Keratinocyte (primary cell): ENCODE results near the gene POLR1C. TPM values are rescaled to one million over a fixed set of nuclear protein-coding genes. Genes with fewer than 3 reads are reported as not detected.
A peak's percentile ranks its signal among the peaks of the same experiment; 100 is the strongest.

Experiments
- DNase-seq: peaks from one replicate; pipeline ENCODE4 v3.0.0-alpha.2; 2011; ENCODE audit warnings: low read depth, missing footprints, low spot score
- FAIRE-seq: peaks from 2 replicates; lab custom pipeline; 2011; peaks lifted over from hg19 to GRCh38; lab: Jason Lieb, UNC
- H2AFZ ChIP-seq: 2 replicates; pipeline ENCODE4 v1.6.0; 2012; ENCODE audit warnings: low read length, control low read depth, inconsistent platforms; ENCODE audit not compliant: control insufficient read depth
- H3K27ac ChIP-seq: 2 replicates; pipeline ENCODE4 v1.5.1; 2011; ENCODE audit warnings: low read length; ENCODE audit not compliant: control insufficient read depth, insufficient read depth
- H3K27me3 ChIP-seq: 3 replicates; pipeline ENCODE4 v1.6.0; 2011; ENCODE audit warnings: low read length; ENCODE audit not compliant: control insufficient read depth, insufficient read depth; ENCODE audit errors: extremely low read depth
- H3K36me3 ChIP-seq, 2 experiments: 2 replicates in 1 of 2; 3 replicates in 1 of 2; pipeline ENCODE4 v1.5.1; 2011; ENCODE audit warnings: low read length in 2 of 2, mild to moderate bottlenecking in 1 of 2; ENCODE audit not compliant: control insufficient read depth in 2 of 2, insufficient read depth in 2 of 2; ENCODE audit errors: extremely low read depth in 1 of 2
- H3K4me1 ChIP-seq: 3 replicates; pipeline ENCODE4 v1.5.1; 2011; ENCODE audit warnings: low read length; ENCODE audit not compliant: control insufficient read depth, insufficient read depth; ENCODE audit errors: extremely low read depth
- H3K4me2 ChIP-seq: 3 replicates; pipeline ENCODE4 v1.6.0; 2011; ENCODE audit warnings: low read depth, low read length; ENCODE audit not compliant: control insufficient read depth, insufficient read depth; ENCODE audit errors: extremely low read depth
- H3K4me3 ChIP-seq, 3 experiments: fragments of 200-600 bp in 1 of 3; sonication (generic) in 1 of 3; 2 replicates in 2 of 3; 3 replicates in 1 of 3; pipeline ENCODE4 v1.5.1; 2011 to 2016; ENCODE audit warnings: low read length in 3 of 3, mild to moderate bottlenecking in 3 of 3, control low read depth in 2 of 3, inconsistent platforms in 1 of 3, low read depth in 1 of 3, mixed read lengths in 1 of 3, mixed run types in 1 of 3, moderate library complexity in 1 of 3; ENCODE audit not compliant: control insufficient read depth in 2 of 3, insufficient read depth in 2 of 3; ENCODE audit errors: extremely low read depth in 1 of 3
- H3K79me2 ChIP-seq: 2 replicates; pipeline ENCODE4 v1.6.0; 2012; ENCODE audit warnings: low read length; ENCODE audit not compliant: control insufficient read depth, insufficient read depth
- H3K9ac ChIP-seq: 3 replicates; pipeline ENCODE4 v1.6.0; 2011; ENCODE audit warnings: low read length; ENCODE audit not compliant: control insufficient read depth, insufficient read depth; ENCODE audit errors: extremely low read depth
- H3K9me1 ChIP-seq: 3 replicates; pipeline ENCODE4 v1.6.0; 2011; ENCODE audit warnings: low read length; ENCODE audit not compliant: control insufficient read depth, insufficient read depth; ENCODE audit errors: extremely low read depth
- H3K9me3 ChIP-seq: 2 replicates; pipeline ENCODE4 v1.5.1; 2012; ENCODE audit warnings: low read depth, low read length; ENCODE audit not compliant: control insufficient read depth
- H4K20me1 ChIP-seq: 3 replicates; pipeline ENCODE4 v1.6.0; 2011; ENCODE audit warnings: low read length; ENCODE audit not compliant: control insufficient read depth, insufficient read depth; ENCODE audit errors: extremely low read depth
- CTCF ChIP-seq, 3 experiments: IDR thresholded peaks in 1 of 3; conservative IDR thresholded peaks in 1 of 3; optimal IDR thresholded peaks in 1 of 3; 2 replicates in 2 of 3; 3 replicates in 1 of 3; pipeline versions ENCODE3 to v1.5.1; 2011; ENCODE audit warnings: low read length in 3 of 3, mild to moderate bottlenecking in 3 of 3, moderate library complexity in 2 of 3, control low read depth in 1 of 3, inconsistent platforms in 1 of 3; ENCODE audit not compliant: insufficient read depth in 2 of 3; ENCODE audit errors: extremely low read depth in 1 of 3
- EZH2 ChIP-seq: IDR thresholded peaks from one replicate; pipeline ENCODE4 v1.6.1; 2012; ENCODE audit warnings: inconsistent platforms, mild to moderate bottlenecking, low read length, moderate library complexity
- dilution Hi-C: fragments of 300-500 bp; cut with MboI; formaldehyde crosslinking; loops from one replicate; pipeline ENCODE4 v1.7.0; 2020; ENCODE audit warnings: low sequenced_read_pairs; ENCODE audit not compliant: extremely low pct_ligation_motif_present
- polyA plus RNA-seq, 5 experiments: library from polyadenylated mRNA; depleted of rRNA in 3 of 5; stranded (reverse) in 3 of 5; stranded (forward) in 1 of 5; unstranded in 1 of 5; fragments of >200 nt; gene quantifications; 1 replicate in 1 of 5; 2 replicates in 3 of 5; 3 replicates in 1 of 5; pipeline versions ENCODE4 v1.2.1 to v1.2.3, GENCODE V29; 2011 to 2012; ENCODE audit warnings: missing spikeins in 2 of 5, low read depth in 1 of 5, low replicate concordance in 1 of 5

Gene POLR1C
- polyA plus RNA-seq, 1 donor (not counting 4 experiments of a cell fraction or from before 2014, with no cell fraction given), result 121 TPM

- H3K4me3 ChIP-seq, result peak within 1 kb of the TSS; percentile 52 to 85 (median 77)
- DNase-seq (no peak), FAIRE-seq (no peak)
- no peaks in the 10 kb centered on the region for H3K9me3 ChIP-seq
- dilution Hi-C loops, result no loop called here
- H3K9me1 ChIP-seq, result no peaks in the 10 kb centered on the region
- peaks cover 0 to 3% of the 10 kb centered on the region in 2 experiments for H3K36me3 ChIP-seq
- H4K20me1 ChIP-seq, result no peaks in the 10 kb centered on the region
- peak within 1 kb of the TSS; percentile 99 for H3K4me2 ChIP-seq
- H3K27ac ChIP-seq, result peak within 1 kb of the TSS; percentile 88
- no peaks in the 10 kb centered on the region for H3K27me3 ChIP-seq
- TF ChIP-seq EZH2, result no peak
- TF ChIP-seq CTCF (optimal IDR thresholded peaks at IDR 0.05 in 1 of 3, IDR thresholded peaks at IDR 0.05 in 1 of 3, conservative IDR thresholded peaks at IDR 0.05 in 1 of 3; ENCODE audit: extremely low read depth in 1 of 3, insufficient read depth in 2 of 3, low read length in 3 of 3), result no peak
- peaks cover 45% of the 10 kb centered on the region for H3K4me1 ChIP-seq
- H2AFZ ChIP-seq, result peak within 1 kb of the TSS; percentile 75
- H3K79me2 ChIP-seq, result peaks cover 29% of the 10 kb centered on the region
- peak within 1 kb of the TSS; percentile 90 for H3K9ac ChIP-seq
Measured at GRCh38 chr6:43477235-43478007, 39.5 kb upstream of the POLR1C start, which contains the start of gene TJAP1. Gene TJAP1 (plus strand): TSS chr6:43477570. CDS start chr6:43499002, 21,432 bp downstream.

- H3K9ac ChIP-seq, result peak overlapping the region; percentile 90
- peak overlapping the region; percentile 52 to 85 (median 77) for H3K4me3 ChIP-seq
- H3K4me2 ChIP-seq, result peak overlapping the region; percentile 99
- no peak for TF ChIP-seq CTCF (optimal IDR thresholded peaks at IDR 0.05 in 1 of 3, IDR thresholded peaks at IDR 0.05 in 1 of 3, conservative IDR thresholded peaks at IDR 0.05 in 1 of 3; ENCODE audit: extremely low read depth in 1 of 3, insufficient read depth in 2 of 3, low read length in 3 of 3)
- TF ChIP-seq EZH2, result no peak
- H3K79me2 ChIP-seq, result peaks cover 35% of the 10 kb centered on the region
- DNase-seq (no peak), FAIRE-seq (no peak)
- peak overlapping the region; percentile 88 for H3K27ac ChIP-seq
- no peaks in the 10 kb centered on the region for H3K9me1 ChIP-seq
- H3K9me3 ChIP-seq, result no peaks in the 10 kb centered on the region
- dilution Hi-C loops, result no loop called here
- no peaks in the 10 kb centered on the region for H4K20me1 ChIP-seq
- H3K4me1 ChIP-seq, result peaks cover 49% of the 10 kb centered on the region
- peak overlapping the region; percentile 15 for H2AFZ ChIP-seq
- no peaks in the 10 kb centered on the region for H3K27me3 ChIP-seq
- peaks cover under 1 to 3% of the 10 kb centered on the region in 2 experiments for H3K36me3 ChIP-seq
Measured at GRCh38 chr6:43478008-43478372, 38.9 kb upstream of the POLR1C start.
